Peyer's patch (tissue), 4 donors: ENCODE measurements around the gene KIAA0586. TPM values are rescaled to one million over a fixed set of nuclear protein-coding genes. Genes with fewer than 3 reads are reported as not detected.

ENCODE experiments used
- DNase-seq, 3 donors: peaks; one replicate each; pipeline ENCODE4 v3.0.0-alpha.2; 2017 to 2019
- H3K27ac ChIP-seq, 4 donors: fragments of 200-600 bp; sonication (generic); one replicate each; pipeline ENCODE4 v1.5.1; 2016 to 2019
- H3K27me3 ChIP-seq, 2 donors: fragments of 200-600 bp; sonication (generic); one replicate each; pipeline ENCODE4 v1.5.1; 2019
- H3K36me3 ChIP-seq, 3 donors: fragments of 200-600 bp; sonication (generic); one replicate each; pipeline ENCODE4 v1.5.1; 2016 to 2019
- H3K4me1 ChIP-seq, 4 donors: fragments of 200-600 bp; sonication (generic); one replicate each; pipeline ENCODE4 v1.5.1; 2016 to 2019
- H3K4me3 ChIP-seq, 4 donors: fragments of 200-600 bp; sonication (generic); 1 replicate in 3 of 4; 2 replicates in 1 of 4; pipeline ENCODE4 v1.5.1; 2016 to 2019; ENCODE audit warnings: mild to moderate bottlenecking in 1 of 4
- H3K9me3 ChIP-seq, 4 donors: fragments of 200-600 bp; sonication (generic); one replicate each; pipeline ENCODE4 v1.5.1; 2016 to 2019; ENCODE audit warnings: mild to moderate bottlenecking in 1 of 4
- CTCF ChIP-seq, 6 experiments: fragments of 450-650 bp in 4 of 6; fragments of 200-600 bp in 2 of 6; sonication (generic) in 1 of 6; IDR thresholded peaks; one replicate each; pipeline ENCODE4 v1.5.1; 2017 to 2019; ENCODE audit warnings: antibody characterized with exemption in 6 of 6, mild to moderate bottlenecking in 3 of 6, moderate library complexity in 1 of 6
- POLR2A ChIP-seq, 2 donors: fragments of 450-650 bp; IDR thresholded peaks; one replicate each; pipeline ENCODE4 v1.5.1; 2017; ENCODE audit warnings: antibody characterized with exemption in 2 of 2, mild to moderate bottlenecking in 2 of 2, moderate library complexity in 2 of 2
- small RNA-seq, 2 donors: library from RNA; depleted of rRNA; stranded (forward); fragments of <200 nt; gene quantifications; one replicate each; pipeline ENCODE3, GENCODE V24; 2016
- total RNA-seq, 4 donors: library from RNA; depleted of rRNA; stranded (reverse); fragments of >200 nt; gene quantifications; one replicate each; pipeline ENCODE4 v1.1.0, GENCODE V29; 2016

The KIAA0586 gene
- total RNA-seq, 4 donors from 2014 or later = 11.7 to 22.3 (median 19.3) TPM

- no peak overlapping the region for H3K27ac ChIP-seq
- no peaks in the 10 kb centered on the region for H3K4me1 ChIP-seq
- TF ChIP-seq POLR2A (IDR thresholded peaks at IDR 0.05) (no peak), CTCF (IDR thresholded peaks at IDR 0.05) (no peak)
- no peaks in the 10 kb centered on the region for H3K9me3 ChIP-seq
- H3K4me3 ChIP-seq = no peak overlapping the region
- no peaks in the 10 kb centered on the region for H3K27me3 ChIP-seq
- no peaks in the 10 kb centered on the region for H3K36me3 ChIP-seq
- no peak for DNase-seq
Observed at GRCh38 chr14:58599707-58600106, 172.2 kb downstream of the KIAA0586 start.

Small RNAs within 50 kb of the gene (small RNA-seq; reads per million reads assigned to genes)
- gene HSBP1P1 (0 reads per million in 2 donors), gene RF00019 (0 reads per million in 2 donors)

Other genes with a start within 250 kb of the KIAA0586 start
- gene ACTR10, start 227.6 kb upstream of the KIAA0586 start, total RNA-seq = 10 to 100 TPM; 37.1 to 70.6 (median 44.9) TPM
- gene PSMA3, start 182.9 kb upstream of the KIAA0586 start, total RNA-seq = 100 to 1,000 TPM in 2 of 4 donors, 10 to 100 TPM in 2; 78.5 to 199 (median 112) TPM
- 10 to 100 TPM; 22.9 to 66.0 (median 26.7) TPM for gene ARID4A, start 129.2 kb upstream of the KIAA0586 start, total RNA-seq
- gene TOMM20L, start 31.8 kb upstream of the KIAA0586 start, total RNA-seq = not detected
- 10 to 100 TPM in 3 of 4 donors, 1 to 10 TPM in 1; 9.9 to 68.5 (median 16.0) TPM for gene TIMM9, start 188 bp upstream of the KIAA0586 start, total RNA-seq
- gene DACT1, start 210.2 kb downstream of the KIAA0586 start, total RNA-seq = 10 to 100 TPM in 1 of 4 donors, 1 to 10 TPM in 3; 1.9 to 19.0 (median 3.6) TPM